Activated naive CD8-positive, alpha-beta T cell treated with anti-CD3 and anti-CD28 coated beads, Interleukin-2, amount 50 U/mL, for 24 hours (primary cell): ENCODE measurements around the gene NELL1.

Source experiments
- ATAC-seq: fragments of 150-1000 bp; cut with Tn5 transposase; one replicate; pipeline ENCODE4 v1.10.0; 2021
- DNase-seq: peaks from one replicate; pipeline ENCODE4 v3.0.0; 2021
- H3K27ac Mint-ChIP-seq: one replicate; pipeline ENCODE4 v1.8.0; 2021; ENCODE audit warnings: mild to moderate bottlenecking, mixed read lengths
- H3K27me3 Mint-ChIP-seq: one replicate; pipeline ENCODE4 v1.8.0; 2021; ENCODE audit warnings: mixed read lengths
- H3K36me3 Mint-ChIP-seq: one replicate; pipeline ENCODE4 v1.8.0; 2021; ENCODE audit warnings: low read depth, mixed read lengths
- H3K4me1 Mint-ChIP-seq: one replicate; pipeline ENCODE4 v1.8.0; 2021; ENCODE audit warnings: mixed read lengths
- H3K4me3 Mint-ChIP-seq: one replicate; pipeline ENCODE4 v1.8.0; 2021; ENCODE audit warnings: mild to moderate bottlenecking, moderate library complexity, mixed read lengths
- H3K9me3 Mint-ChIP-seq: one replicate; pipeline ENCODE4 v1.8.0; 2021; ENCODE audit warnings: mixed read lengths

NELL1 gene

GRCh38 chr11:20707876-20708275 is 38.5 kb downstream of the NELL1 start:
- ATAC-seq: no peak
- H3K36me3 Mint-ChIP-seq: no peaks in the 10 kb centered on the region

GRCh38 chr11:20712912-20713311 is 43.5 kb downstream of the NELL1 start:
- H3K4me3 Mint-ChIP-seq: no peak overlapping the region
- H3K27ac Mint-ChIP-seq: no peak overlapping the region
- peaks cover 4% of the 10 kb centered on the region for H3K9me3 Mint-ChIP-seq
- no peak for DNase-seq
- no peaks in the 10 kb centered on the region for H3K4me1 Mint-ChIP-seq
- peaks cover 3% of the 10 kb centered on the region for H3K27me3 Mint-ChIP-seq
- no peaks in the 10 kb centered on the region for H3K36me3 Mint-ChIP-seq
- ATAC-seq: no peak

More at GRCh38 chr11:20707876-20708275, 38.5 kb downstream of the NELL1 start:
- Mint-ChIP-seq H3K9me3 (peaks cover 4% of the 10 kb centered on the region), H3K4me1 (no peaks in the 10 kb centered on the region), H3K27ac (no peak overlapping the region), H3K4me3 (no peak overlapping the region), H3K27me3 (no peaks in the 10 kb centered on the region)
- DNase-seq: no peak

GRCh38 chr11:20715464-20715863 is 46.1 kb downstream of the NELL1 start:
- Mint-ChIP-seq H3K4me3 (no peak overlapping the region), H3K27ac (no peak overlapping the region), H3K36me3 (no peaks in the 10 kb centered on the region), H3K4me1 (no peaks in the 10 kb centered on the region), H3K9me3 (peaks cover 3% of the 10 kb centered on the region), H3K27me3 (peaks cover 3% of the 10 kb centered on the region)
- DNase-seq (no peak), ATAC-seq (no peak)

GRCh38 chr11:20715931-20716330 is 46.5 kb downstream of the NELL1 start:
- peaks cover 3% of the 10 kb centered on the region for H3K27me3 Mint-ChIP-seq
- no peak overlapping the region for H3K4me3 Mint-ChIP-seq
- H3K9me3 Mint-ChIP-seq: no peaks in the 10 kb centered on the region
- H3K4me1 Mint-ChIP-seq: no peaks in the 10 kb centered on the region
- ATAC-seq (no peak), DNase-seq (no peak)
- H3K27ac Mint-ChIP-seq: no peak overlapping the region
- H3K36me3 Mint-ChIP-seq: no peaks in the 10 kb centered on the region

GRCh38 chr11:20719821-20720220 is 50.4 kb downstream of the NELL1 start:
- Mint-ChIP-seq H3K27me3 (no peaks in the 10 kb centered on the region), H3K4me3 (no peak overlapping the region), H3K9me3 (no peaks in the 10 kb centered on the region), H3K4me1 (no peaks in the 10 kb centered on the region), H3K27ac (no peak overlapping the region), H3K36me3 (no peaks in the 10 kb centered on the region)
- DNase-seq: no peak
- ATAC-seq: no peak

- Mint-ChIP-seq H3K27me3 (no peaks in the 10 kb centered on the region), H3K36me3 (no peaks in the 10 kb centered on the region), H3K4me3 (no peak overlapping the region), H3K27ac (no peak overlapping the region), H3K4me1 (no peaks in the 10 kb centered on the region), H3K9me3 (peaks cover 5% of the 10 kb centered on the region)
- ATAC-seq (no peak), DNase-seq (no peak)
Measured at GRCh38 chr11:20723366-20723765, 54.0 kb downstream of the NELL1 start.

- Mint-ChIP-seq H3K4me3 (no peak overlapping the region), H3K27me3 (no peaks in the 10 kb centered on the region), H3K9me3 (peaks cover 5% of the 10 kb centered on the region), H3K36me3 (no peaks in the 10 kb centered on the region), H3K27ac (no peak overlapping the region), H3K4me1 (no peaks in the 10 kb centered on the region)
- DNase-seq (no peak), ATAC-seq (no peak)
Measured at GRCh38 chr11:20729597-20730105, 60.3 kb downstream of the NELL1 start.

GRCh38 chr11:20731676-20732215 is 62.4 kb downstream of the NELL1 start:
- Mint-ChIP-seq H3K4me1 (no peaks in the 10 kb centered on the region), H3K9me3 (peaks cover 5% of the 10 kb centered on the region), H3K27me3 (no peaks in the 10 kb centered on the region), H3K27ac (no peak overlapping the region), H3K4me3 (no peak overlapping the region), H3K36me3 (no peaks in the 10 kb centered on the region)
- ATAC-seq (no peak), DNase-seq (no peak)

- no peaks in the 10 kb centered on the region for H3K9me3 Mint-ChIP-seq
- DNase-seq (no peak), ATAC-seq (no peak)
Measured at GRCh38 chr11:20739107-20739506, 69.7 kb downstream of the NELL1 start.

GRCh38 chr11:20739577-20739976 is 70.2 kb downstream of the NELL1 start:
- Mint-ChIP-seq H3K36me3 (no peaks in the 10 kb centered on the region), H3K4me1 (no peaks in the 10 kb centered on the region), H3K27ac (no peak overlapping the region), H3K9me3 (no peaks in the 10 kb centered on the region), H3K27me3 (no peaks in the 10 kb centered on the region), H3K4me3 (no peak overlapping the region)
- ATAC-seq: no peak
- no peak for DNase-seq

More at GRCh38 chr11:20739107-20739506, 69.7 kb downstream of the NELL1 start:
- no peak overlapping the region for H3K4me3 Mint-ChIP-seq
- H3K4me1 Mint-ChIP-seq: no peaks in the 10 kb centered on the region
- H3K27me3 Mint-ChIP-seq: no peaks in the 10 kb centered on the region
- H3K27ac Mint-ChIP-seq: no peak overlapping the region
- H3K36me3 Mint-ChIP-seq: no peaks in the 10 kb centered on the region

- Mint-ChIP-seq H3K27me3 (peaks cover 3% of the 10 kb centered on the region), H3K4me1 (no peaks in the 10 kb centered on the region), H3K27ac (no peak overlapping the region), H3K36me3 (no peaks in the 10 kb centered on the region), H3K9me3 (no peaks in the 10 kb centered on the region), H3K4me3 (no peak overlapping the region)
- ATAC-seq (no peak), DNase-seq (no peak)
Measured at GRCh38 chr11:20754933-20755332, 85.5 kb downstream of the NELL1 start.

GRCh38 chr11:20759541-20759940 is 90.2 kb downstream of the NELL1 start:
- H3K4me1 Mint-ChIP-seq: no peaks in the 10 kb centered on the region
- ATAC-seq: no peak
- peaks cover 3% of the 10 kb centered on the region for H3K27me3 Mint-ChIP-seq
- H3K27ac Mint-ChIP-seq: no peak overlapping the region
- H3K9me3 Mint-ChIP-seq: no peaks in the 10 kb centered on the region
- no peak for DNase-seq
- H3K36me3 Mint-ChIP-seq: no peaks in the 10 kb centered on the region
- H3K4me3 Mint-ChIP-seq: no peak overlapping the region

GRCh38 chr11:20760811-20761210 is 91.4 kb downstream of the NELL1 start:
- no peaks in the 10 kb centered on the region for H3K9me3 Mint-ChIP-seq
- ATAC-seq: no peak
- no peaks in the 10 kb centered on the region for H3K36me3 Mint-ChIP-seq
- DNase-seq: no peak
- peaks cover 3% of the 10 kb centered on the region for H3K27me3 Mint-ChIP-seq
- H3K27ac Mint-ChIP-seq: no peak overlapping the region
- no peaks in the 10 kb centered on the region for H3K4me1 Mint-ChIP-seq
- H3K4me3 Mint-ChIP-seq: no peak overlapping the region

GRCh38 chr11:20762116-20762844 is 92.9 kb downstream of the NELL1 start:
- no peaks in the 10 kb centered on the region for H3K4me1 Mint-ChIP-seq
- H3K9me3 Mint-ChIP-seq: no peaks in the 10 kb centered on the region
- DNase-seq (no peak), ATAC-seq (no peak)
- peaks cover 3% of the 10 kb centered on the region for H3K27me3 Mint-ChIP-seq
- no peak overlapping the region for H3K4me3 Mint-ChIP-seq
- no peaks in the 10 kb centered on the region for H3K36me3 Mint-ChIP-seq
- no peak overlapping the region for H3K27ac Mint-ChIP-seq

- DNase-seq (no peak), ATAC-seq (no peak)
- Mint-ChIP-seq H3K4me1 (no peaks in the 10 kb centered on the region), H3K9me3 (no peaks in the 10 kb centered on the region), H3K36me3 (no peaks in the 10 kb centered on the region), H3K4me3 (no peak overlapping the region), H3K27ac (no peak overlapping the region), H3K27me3 (peaks cover 3% of the 10 kb centered on the region)
Measured at GRCh38 chr11:20762980-20763379, 93.6 kb downstream of the NELL1 start.
